Tibial artery (tissue), 4 donors: ENCODE results near the gene ARHGAP19.

ENCODE experiments used
- DNase-seq, 2 donors: peaks; one replicate each; pipeline ENCODE4 v3.0.0-alpha.2; 2019
- H3K27ac ChIP-seq, 2 donors: fragments of 200-600 bp; sonication (generic) in 1 of 2; 1 replicate in 1 of 2; 2 replicates in 1 of 2; pipeline ENCODE4 v1.5.1; 2018 to 2019; ENCODE audit warnings: mild to moderate bottlenecking in 1 of 2
- H3K27me3 ChIP-seq, 2 donors: fragments of 200-600 bp; sonication (generic) in 1 of 2; one replicate each; pipeline versions ENCODE4 v1.5.1 to v1.6.0; 2016 to 2019
- H3K36me3 ChIP-seq, 3 donors: fragments of 200-600 bp; sonication (generic) in 2 of 3; one replicate each; pipeline ENCODE4 v1.5.1; 2016 to 2019; ENCODE audit warnings: mild to moderate bottlenecking in 2 of 3
- H3K4me1 ChIP-seq, 4 donors: fragments of 200-600 bp; sonication (generic) in 2 of 4; 1 replicate in 3 of 4; 2 replicates in 1 of 4; pipeline ENCODE4 v1.5.1; 2016 to 2019
- H3K4me3 ChIP-seq, 2 donors: fragments of 200-600 bp; sonication (generic) in 1 of 2; 1 replicate in 1 of 2; 2 replicates in 1 of 2; pipeline ENCODE4 v1.5.1; 2018 to 2019; ENCODE audit warnings: mild to moderate bottlenecking in 2 of 2
- H3K9me3 ChIP-seq, 3 donors: fragments of 200-600 bp; sonication (generic) in 1 of 3; one replicate each; pipeline ENCODE4 v1.5.1; 2016 to 2019
- CTCF ChIP-seq, 2 experiments: fragments of 200-600 bp in 1 of 2; fragments of 450-650 bp in 1 of 2; IDR thresholded peaks; one replicate each; pipeline ENCODE4 v1.5.1; 2017 to 2019; ENCODE audit warnings: antibody characterized with exemption in 2 of 2, mild to moderate bottlenecking in 1 of 2, moderate library complexity in 1 of 2
- intact Hi-C: fragments of 100-400 bp; cut with DNase I; formaldehyde crosslinking; loops from one replicate; pipeline ENCODE4 v1.15.0; 2023; ENCODE audit warnings: low total_unique reads

Gene ARHGAP19

DNA sequence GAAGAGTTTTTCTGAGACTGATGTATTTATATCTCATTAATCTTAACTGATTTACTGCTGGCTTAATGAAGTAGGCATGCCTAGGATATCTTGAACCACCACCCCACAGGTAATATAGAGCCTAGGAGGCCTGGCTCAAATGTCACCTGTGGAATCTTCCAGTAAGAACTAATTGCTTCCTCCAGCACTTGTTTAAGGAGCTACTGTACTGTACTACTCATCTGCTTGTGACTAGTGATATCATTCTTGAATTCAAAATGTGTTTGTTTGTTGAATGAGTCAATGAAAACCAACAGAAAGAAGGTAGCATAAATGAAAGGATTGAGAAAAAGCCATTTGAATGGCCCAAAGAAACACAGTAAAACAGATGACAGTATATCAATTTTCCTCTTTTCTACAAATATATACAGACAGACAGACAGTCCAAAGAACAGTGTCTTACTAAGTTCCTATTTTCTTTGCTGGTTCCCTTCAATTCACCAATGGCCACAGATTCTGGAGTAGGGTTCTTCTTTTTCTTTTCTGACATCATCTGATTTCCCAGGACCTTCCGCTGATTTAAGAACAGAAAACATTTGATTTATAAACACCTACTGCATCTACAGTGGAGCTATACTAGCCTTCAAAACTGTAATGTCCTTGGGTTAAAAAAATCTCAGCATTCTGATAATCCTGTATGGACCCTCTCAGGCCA lies 63.0 kb downstream of the ARHGAP19 start:
- H3K4me1 ChIP-seq, result no peaks in the 10 kb centered on the region
- H3K27ac ChIP-seq, result no peak overlapping the region
- H3K4me3 ChIP-seq, result no peak overlapping the region
- peaks cover 10 to 42% (median 23%) of the 10 kb centered on the region in 3 donors for H3K36me3 ChIP-seq
- H3K27me3 ChIP-seq, result no peaks in the 10 kb centered on the region
- no peak for TF ChIP-seq CTCF (IDR thresholded peaks at IDR 0.05)
- intact Hi-C loops, result no loop called here
- DNase-seq, result no peak
- no peaks in the 10 kb centered on the region for H3K9me3 ChIP-seq

GRCh38 chr10:97228775-97229157 lies 63.7 kb downstream of the ARHGAP19 start:
- Histone ChIP-seq H3K4me1 (no peaks in the 10 kb centered on the region), H3K9me3 (no peaks in the 10 kb centered on the region), H3K27me3 (no peaks in the 10 kb centered on the region), H3K36me3 (peaks cover 10 to 44% (median 23%) of the 10 kb centered on the region in 3 donors), H3K4me3 (no peak overlapping the region), H3K27ac (no peak overlapping the region)
- no peak for TF ChIP-seq CTCF (IDR thresholded peaks at IDR 0.05)
- intact Hi-C loops, result no loop called here
- DNase-seq, result no peak

DNA sequence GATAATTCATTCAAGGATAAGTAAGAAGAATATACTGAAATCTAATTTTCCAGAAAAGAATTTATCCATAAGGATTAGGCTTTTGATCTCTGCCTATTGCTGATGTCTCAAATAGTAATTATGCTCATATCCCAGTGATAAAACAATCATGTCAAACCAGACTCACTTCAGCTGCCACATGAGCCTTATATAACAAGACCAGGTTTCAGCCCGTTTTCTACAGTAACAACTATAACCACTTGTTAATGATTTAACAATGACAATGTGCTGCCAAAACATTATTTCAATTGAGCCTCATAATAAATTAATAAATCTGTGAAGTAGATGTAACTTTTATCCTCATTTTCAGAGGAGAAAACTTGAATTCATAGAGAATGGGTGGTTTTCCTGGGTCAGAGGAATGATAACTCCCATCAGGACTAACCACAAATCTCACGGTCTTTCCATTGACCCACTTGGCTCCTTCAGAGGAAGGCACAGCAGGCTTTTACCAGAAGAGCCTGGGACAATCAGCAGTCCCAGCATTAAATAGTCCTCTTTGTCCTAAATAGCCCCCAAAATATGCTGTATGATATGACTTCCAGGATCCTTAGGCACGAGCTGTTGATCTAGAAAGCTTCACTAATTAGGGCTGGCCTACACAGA lies 64.2 kb downstream of the ARHGAP19 start:
- Histone ChIP-seq H3K9me3 (no peaks in the 10 kb centered on the region), H3K4me1 (no peaks in the 10 kb centered on the region), H3K36me3 (peaks cover 10 to 44% (median 23%) of the 10 kb centered on the region in 3 donors), H3K27me3 (no peaks in the 10 kb centered on the region), H3K27ac (no peak overlapping the region), H3K4me3 (no peak overlapping the region)
- TF ChIP-seq CTCF (IDR thresholded peaks at IDR 0.05), result no peak
- no peak for DNase-seq
- intact Hi-C loops, result no loop called here

- Histone ChIP-seq H3K27ac (no peak overlapping the region), H3K27me3 (no peaks in the 10 kb centered on the region), H3K9me3 (no peaks in the 10 kb centered on the region), H3K36me3 (peaks cover 10 to 50% (median 23%) of the 10 kb centered on the region in 3 donors), H3K4me1 (no peaks in the 10 kb centered on the region), H3K4me3 (no peak overlapping the region)
- DNase-seq, result no peak
- intact Hi-C loops, result no loop called here
- no peak for TF ChIP-seq CTCF (IDR thresholded peaks at IDR 0.05)
Observed at GRCh38 chr10:97226398-97226797, 66.0 kb downstream of the ARHGAP19 start.

DNA sequence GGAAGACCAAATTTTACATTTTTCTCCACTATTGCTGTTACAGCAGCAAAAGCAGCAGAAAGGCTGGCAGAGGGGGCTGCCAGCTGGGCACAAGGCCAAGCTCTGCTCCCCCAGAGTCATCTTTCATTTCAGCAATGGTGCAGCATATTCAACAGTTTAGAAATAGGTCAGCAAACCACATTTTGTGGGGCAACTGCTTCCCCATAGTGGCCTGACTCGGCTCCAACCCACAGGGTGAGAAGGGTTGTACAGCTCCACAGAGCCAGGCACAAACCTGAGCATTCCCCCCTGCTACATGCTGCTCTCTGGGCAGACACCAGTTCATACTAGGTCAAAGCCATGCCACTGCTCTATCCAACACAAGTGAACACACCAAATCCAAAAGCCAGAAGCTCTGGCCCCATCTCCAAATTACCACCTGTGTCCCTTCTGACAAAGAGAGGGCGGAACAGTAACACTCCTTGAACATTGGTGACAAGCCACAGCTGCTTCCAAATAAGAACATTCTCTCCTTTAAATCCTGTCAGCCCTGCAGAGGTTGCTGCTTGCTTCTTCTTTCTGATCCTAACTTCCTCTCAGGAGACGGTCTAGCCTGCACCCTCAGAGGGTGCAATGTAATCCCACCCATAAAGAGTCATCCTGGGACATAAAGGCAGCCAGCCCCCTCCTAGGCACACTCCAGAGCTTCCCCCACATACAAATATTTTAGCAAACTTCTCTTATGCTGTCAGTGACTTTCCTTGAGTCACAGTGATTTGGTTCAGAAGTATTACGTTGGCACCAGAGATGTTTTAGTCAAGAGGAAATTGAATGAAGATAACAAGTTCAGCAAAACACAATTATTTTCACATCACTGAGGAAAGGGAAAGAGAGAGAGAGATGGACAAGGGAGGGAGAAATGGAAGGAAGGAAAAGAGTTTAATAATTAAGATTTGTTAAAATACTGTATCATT lies 67.7 kb downstream of the ARHGAP19 start:
- H3K9me3 ChIP-seq, result no peaks in the 10 kb centered on the region
- H3K27me3 ChIP-seq, result no peaks in the 10 kb centered on the region
- H3K36me3 ChIP-seq, result peaks cover 10 to 52% (median 23%) of the 10 kb centered on the region in 3 donors
- H3K4me3 ChIP-seq, result no peak overlapping the region
- intact Hi-C loops, result loop anchor here (5.0 kb wide), 1 partner anchor 798 kb away; no protein-coding TSS in a partner anchor
- TF ChIP-seq CTCF (IDR thresholded peaks at IDR 0.05), result no peak
- H3K27ac ChIP-seq, result no peak overlapping the region
- no peaks in the 10 kb centered on the region for H3K4me1 ChIP-seq
- DNase-seq, result no peak
